ENCODE measurements around the gene IL20RA.
A peak's percentile ranks its signal among the peaks of the same experiment; 100 is the strongest.
"Not testable (repeated sequence)": the region's sequence is repeated elsewhere in the genome, so short reads cannot be mapped to it uniquely, and the experiment has no call there.

The IL20RA gene

GRCh38 chr6:137002505-137002904 lies 42.3 kb downstream of the IL20RA start:
- no peak for DNase-seq

DNA sequence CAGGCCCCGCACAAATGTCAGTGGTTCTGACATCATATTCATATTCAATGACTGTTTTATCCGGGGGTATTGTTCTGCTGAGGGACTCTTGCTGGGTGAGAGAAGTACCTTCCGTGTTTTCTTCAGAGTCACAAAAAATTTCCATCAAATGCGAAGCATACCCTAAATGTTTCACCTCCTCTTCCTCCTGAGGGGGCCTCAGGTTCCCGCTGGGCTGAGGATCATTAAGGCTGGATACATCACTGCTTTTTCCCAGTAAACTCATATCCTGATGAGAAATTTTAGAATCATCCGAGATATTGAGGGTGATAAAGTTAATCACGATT lies 42.8 kb downstream of the IL20RA start:
- DNase-seq = no peak

- DNase-seq = no peak
These were observed 43.3 kb downstream of the IL20RA start for GRCh38 chr6:137001299-137001976.

GRCh38 chr6:137000825-137001224 lies 43.9 kb downstream of the IL20RA start:
- DNase-seq = no peak

DNA sequence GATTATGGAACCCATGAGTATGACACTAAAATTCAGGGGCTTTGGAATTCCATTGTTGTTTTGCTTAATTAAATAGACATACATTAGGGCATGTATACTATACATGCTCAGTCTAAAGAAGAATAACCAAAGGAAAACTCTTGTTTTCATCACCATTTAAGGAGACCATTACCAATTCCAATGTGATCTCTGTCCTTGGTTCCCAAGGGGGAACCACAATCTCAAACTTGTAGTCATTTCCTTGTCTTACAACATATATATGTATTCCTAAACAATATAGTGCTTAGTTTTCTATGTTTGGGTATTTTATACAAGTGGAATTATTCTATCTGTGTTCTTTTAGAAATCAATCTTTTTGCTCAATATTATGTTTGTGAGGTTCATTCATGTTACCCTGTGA lies 49.2 kb downstream of the IL20RA start:
- DNase-seq = no peak

DNA sequence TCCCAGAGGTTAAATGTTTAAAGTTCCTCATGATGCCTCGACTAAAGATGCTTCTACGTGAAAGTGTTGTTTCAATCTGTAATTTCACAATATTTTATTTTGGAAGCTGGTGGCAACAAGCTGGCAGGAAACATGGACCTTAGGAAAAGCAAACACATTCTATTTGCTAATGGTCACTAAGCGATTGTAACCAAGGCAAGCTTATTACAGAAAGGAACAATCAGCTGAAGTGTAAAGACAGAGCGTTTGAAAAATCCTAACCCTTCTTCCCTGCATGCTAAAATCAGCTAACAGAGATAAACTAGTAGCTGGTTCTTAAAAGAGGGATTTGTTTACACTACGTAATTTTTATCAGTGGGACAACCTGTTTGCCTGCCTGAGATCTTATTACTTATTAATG lies 50.0 kb downstream of the IL20RA start:
- DNase-seq = no peak

- no peak for DNase-seq
These were observed 52.7 kb downstream of the IL20RA start for GRCh38 chr6:136992113-136992512.

GRCh38 chr6:136991646-136992045 lies 53.1 kb downstream of the IL20RA start:
- DNase-seq = no peak

- no peak for DNase-seq
These were observed 54.0 kb downstream of the IL20RA start for GRCh38 chr6:136990754-136991153.

- no peak for DNase-seq
These were observed 54.6 kb downstream of the IL20RA start for GRCh38 chr6:136990242-136990578.

- peak; percentile 25 for DNase-seq
These were observed 55.1 kb downstream of the IL20RA start for GRCh38 chr6:136989571-136990241.

DNA sequence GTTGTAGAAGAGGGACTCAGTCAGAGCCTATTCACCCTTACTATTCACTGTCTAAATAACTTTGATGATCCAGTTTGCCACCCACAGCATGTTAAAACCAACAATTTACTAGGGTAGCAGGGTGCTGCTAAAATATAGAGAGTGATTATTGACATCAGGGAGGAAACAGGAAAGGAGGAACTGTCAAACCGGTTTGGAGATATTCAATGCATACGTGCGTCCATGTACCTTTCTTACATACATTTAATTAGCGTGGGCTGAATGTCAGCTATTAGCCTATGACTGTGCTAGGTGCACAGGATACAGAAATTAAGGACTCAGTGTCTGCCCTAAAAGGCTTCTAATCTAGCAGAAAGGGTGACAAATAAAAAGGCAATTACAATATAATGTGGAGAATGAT lies 57.2 kb downstream of the IL20RA start:
- DNase-seq = no peak

DNA sequence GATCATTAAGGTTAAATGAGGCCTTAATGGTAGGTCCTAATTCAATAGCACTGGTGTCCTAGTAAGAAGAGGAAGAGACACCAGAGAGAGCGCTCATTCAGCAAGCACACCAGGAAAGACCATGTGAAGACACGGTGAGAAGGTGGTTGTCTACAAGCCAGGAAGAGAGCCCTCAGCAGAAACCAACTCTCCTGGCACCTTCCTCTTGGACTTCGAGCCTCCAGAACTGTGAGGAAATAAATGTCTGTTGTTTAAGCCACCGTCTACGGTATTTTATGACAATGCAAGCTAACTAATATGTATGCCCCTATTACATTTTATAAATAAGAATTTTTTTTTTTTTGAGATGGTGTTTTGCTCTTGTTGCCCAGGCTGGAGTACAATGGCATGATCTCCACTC lies 59.3 kb downstream of the IL20RA start:
- no peak for DNase-seq

DNA sequence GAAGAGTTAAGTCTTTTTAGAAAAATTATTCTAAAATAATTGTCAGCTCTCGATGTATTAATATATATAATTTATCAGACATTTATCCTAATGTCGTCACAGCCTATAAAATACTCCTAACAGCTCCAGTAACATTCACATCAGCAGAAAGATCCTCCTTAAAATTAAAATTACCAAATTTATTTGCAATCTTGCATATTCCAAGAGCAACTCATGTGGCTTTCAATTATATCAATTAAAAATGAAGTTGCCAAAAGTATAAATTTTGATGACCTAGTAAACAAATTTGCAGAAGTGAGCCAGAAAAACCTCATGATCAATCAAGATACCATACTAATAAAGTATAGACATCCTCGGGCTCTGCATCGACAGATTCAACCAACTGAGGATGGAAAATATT lies 60.2 kb downstream of the IL20RA start:
- DNase-seq = no peak

GRCh38 chr6:136983687-136984086 lies 61.1 kb downstream of the IL20RA start:
- DNase-seq = no peak

DNA sequence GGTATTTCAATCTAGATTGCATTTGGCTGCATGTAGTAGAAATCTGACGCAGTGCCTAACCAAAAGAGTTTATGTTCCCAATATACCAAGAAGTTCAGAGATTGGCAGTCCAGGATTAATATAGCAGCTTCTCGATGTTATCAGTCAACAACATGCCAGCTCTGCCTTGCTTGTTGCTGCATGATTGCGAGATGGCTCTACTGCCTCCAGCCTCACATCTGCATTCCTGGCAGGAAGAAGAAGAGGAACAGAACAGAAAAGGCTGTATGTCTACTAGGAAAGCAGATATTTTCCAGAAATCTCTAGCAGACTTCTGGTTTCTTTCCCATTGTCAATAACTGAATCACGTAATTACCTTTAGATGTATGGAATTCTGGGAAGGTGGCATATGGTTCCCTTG lies 61.8 kb downstream of the IL20RA start:
- no peak for DNase-seq

DNA sequence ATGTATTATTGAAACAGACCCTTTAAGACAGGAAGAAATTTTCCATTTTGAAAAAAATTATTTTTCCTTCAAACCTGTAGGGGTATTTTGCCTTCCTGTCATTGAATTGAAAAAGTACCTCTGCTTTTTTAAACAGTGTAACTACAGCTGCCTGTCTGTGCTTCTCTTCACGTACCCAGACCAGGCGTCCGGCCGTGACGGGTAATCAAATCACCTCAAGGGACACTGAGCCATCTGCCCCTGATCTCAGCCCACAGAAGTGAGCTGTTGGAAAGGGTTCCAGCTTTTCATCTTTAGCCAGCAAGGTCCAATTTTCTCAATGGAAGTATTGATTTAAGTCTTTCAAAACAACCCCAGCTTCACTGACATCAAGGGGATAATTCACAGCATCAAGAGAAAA lies 64.7 kb downstream of the IL20RA start:
- DNase-seq = no peak

GRCh38 chr6:136979206-136979605 lies 65.6 kb downstream of the IL20RA start:
- DNase-seq = no peak

GRCh38 chr6:136977075-136977474 lies 67.7 kb downstream of the IL20RA start:
- no peak for DNase-seq

DNA sequence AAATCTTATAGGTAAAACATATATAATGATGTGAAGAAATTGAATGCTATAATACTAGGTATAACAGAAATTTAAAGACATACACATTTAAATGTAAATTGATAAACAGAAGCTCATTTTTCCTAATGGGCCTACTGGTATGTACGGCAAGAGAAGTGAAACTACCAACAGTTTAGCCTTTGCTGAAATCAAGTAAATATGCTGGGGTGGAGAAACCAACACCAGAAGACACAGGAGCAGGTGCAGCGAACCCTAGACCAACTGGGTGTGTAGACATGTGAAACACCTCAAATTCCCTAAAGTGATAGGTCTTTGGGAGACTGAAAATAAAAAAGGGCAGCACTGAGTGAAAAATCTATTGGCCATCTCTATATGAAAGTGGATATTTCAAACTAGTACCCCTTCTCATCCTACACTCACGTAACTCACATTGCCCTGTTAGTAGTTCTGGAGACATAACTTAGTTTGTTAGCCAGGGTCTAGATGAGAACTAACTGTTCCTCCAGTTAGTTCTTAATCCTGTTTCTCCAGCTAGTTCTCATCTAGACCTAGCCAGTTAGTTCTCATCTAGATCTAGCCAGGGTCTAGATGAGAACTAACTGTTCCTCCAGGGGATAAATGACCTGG lies 69.6 kb downstream of the IL20RA start:
- no peak for DNase-seq

DNA sequence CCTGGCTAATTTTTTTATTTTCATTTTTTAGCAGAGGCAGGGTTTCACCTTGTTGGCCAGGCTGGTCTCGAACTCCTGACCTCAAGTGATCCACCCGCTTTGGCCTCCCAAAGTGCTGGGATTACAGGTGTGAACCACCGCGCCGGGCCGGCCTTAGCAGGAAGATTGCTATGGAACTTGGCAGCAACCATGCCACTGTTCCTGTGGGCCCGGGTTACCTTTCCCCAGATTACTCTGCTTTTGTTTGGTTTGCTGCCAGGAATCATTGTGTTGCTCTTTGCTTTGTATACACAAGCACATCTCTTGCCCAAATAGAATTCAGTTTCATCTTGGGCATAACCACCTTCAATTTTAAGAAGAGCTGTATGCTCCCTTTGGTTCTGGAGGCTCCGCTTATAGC lies 71.0 kb downstream of the IL20RA start:
- not testable (repeated sequence) for DNase-seq

DNA sequence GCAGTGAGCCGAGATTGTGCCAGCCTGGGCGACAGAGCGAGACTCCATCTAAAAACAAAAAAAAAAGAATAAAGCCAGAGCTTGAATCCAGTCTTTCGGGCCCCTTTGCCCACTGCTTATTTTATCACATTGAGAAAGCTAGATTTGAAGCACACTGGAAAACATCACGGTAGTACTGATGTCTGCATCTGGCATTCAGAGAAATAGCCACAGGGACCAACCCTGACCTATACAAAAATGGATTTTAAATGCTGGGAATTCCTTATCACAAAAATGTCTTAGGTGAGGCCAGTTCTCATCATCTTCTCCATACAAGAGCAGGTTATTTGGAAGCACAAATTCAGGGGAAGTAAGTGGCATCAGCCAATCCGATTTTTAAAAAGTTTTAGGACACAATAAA lies 73.2 kb downstream of the IL20RA start:
- no peak for DNase-seq

DNA sequence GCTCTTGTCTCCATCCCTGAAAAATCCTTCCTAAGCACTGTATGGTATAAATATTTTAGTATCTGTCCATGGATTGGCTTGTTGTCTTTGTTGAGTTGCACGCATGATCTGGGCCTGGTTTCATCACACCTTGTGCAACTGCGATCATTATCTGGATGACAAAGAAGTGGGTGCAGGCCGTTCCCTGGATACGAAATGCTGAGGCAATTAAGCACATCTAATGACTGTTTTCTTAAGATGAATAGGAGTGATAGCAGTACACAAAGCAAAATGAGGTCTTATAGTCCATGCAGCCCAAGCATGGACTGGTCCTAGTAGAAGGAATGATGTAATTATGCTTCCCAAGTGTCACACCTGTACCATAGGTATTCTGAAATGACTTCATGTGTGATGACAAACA lies 74.8 kb downstream of the IL20RA start:
- peak; percentile 32 for DNase-seq

DNA sequence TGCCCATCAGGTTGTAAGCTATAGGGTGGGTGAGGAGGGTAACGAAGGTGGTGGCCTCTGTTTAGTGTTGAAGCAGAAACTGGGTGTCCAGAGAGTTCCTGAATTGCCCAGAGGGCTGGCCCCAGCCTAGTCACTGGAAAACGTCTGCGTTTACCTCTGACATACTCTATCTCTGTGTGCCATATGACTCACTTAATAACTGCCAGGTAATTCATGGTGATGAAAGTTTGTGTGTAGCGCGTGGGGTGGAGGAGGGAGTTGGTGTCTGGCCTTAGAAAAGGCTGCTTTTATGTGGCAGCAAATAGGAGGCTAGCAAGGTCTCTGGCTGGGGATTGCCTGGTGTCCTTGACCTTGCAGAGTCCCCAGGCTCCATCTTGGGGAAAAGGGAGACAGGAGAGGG lies 75.3 kb downstream of the IL20RA start:
- DNase-seq = no peak

DNA sequence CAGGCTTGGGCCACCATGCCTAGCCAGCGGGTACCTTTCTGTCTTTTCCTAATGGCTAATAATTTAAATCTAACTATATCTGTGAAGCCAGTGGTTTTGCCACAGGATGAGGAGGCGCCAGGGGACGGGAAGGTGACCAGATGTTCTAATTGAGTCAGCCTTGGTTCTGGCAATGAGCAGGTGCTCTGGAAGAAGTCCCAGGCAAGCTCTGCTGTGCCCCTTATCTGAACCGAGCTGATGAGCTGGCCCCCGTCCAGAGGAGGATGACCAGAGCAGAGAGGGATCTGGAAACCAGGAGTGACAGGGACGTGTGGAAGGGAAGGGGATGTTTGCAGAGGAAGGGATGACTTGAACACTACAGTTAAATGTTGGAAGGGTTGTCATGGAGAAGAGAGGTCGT lies 75.9 kb downstream of the IL20RA start:
- DNase-seq = no peak

Measured in NCI-H1105 treated with DMSO at 0.1 percent for 48 hours (cell line).